T-cell (primary cell): ENCODE data around the gene SLC8A3. TPM values are rescaled to one million over a fixed set of nuclear protein-coding genes. Genes with fewer than 3 reads are reported as not detected.

Source experiments
- ATAC-seq, 4 experiments: fragments of 200-7000 bp in 3 of 4; fragments of 150-1000 bp in 1 of 4; cut with Tn5 transposase; replicated peaks in 1 of 4; 1 replicate in 3 of 4; 2 replicates in 1 of 4; pipeline ENCODE4 v1.10.0; 2021; ENCODE audit warnings: moderate library complexity in 3 of 4, mild to moderate bottlenecking in 2 of 4, moderate number of reproducible peaks in 1 of 4
- CTCF ChIA-PET, 2 donors: fragments of 300-600 bp; sonication (Branson Sonifier 250); formaldehyde crosslinking; loops; one replicate each; lab custom pipeline; 2022; ENCODE audit warnings: antibody characterized with exemption in 2 of 2; lab: Charles Lee
- POLR2A ChIA-PET, 2 donors: fragments of 300-600 bp; sonication (Branson Sonifier 250); formaldehyde crosslinking; loops; one replicate each; lab custom pipeline; 2022; ENCODE audit warnings: antibody characterized with exemption in 2 of 2; lab: Charles Lee
- DNase-seq, 35 experiments: peaks; one replicate each; pipeline versions ENCODE4 v3.0.0 to v3.0.0-alpha.2; 2013 to 2023
- H3K27ac ChIP-seq: one replicate; pipeline ENCODE4 v1.5.1; 2013; ENCODE audit warnings: low read length
- H3K27me3 ChIP-seq, 2 experiments: replicated peaks in 1 of 2; 1 replicate in 1 of 2; 2 replicates in 1 of 2; pipeline versions ENCODE4 v1.6.1 to v1.7.0; 2013; ENCODE audit warnings: low read length in 1 of 2, mixed read lengths in 1 of 2; ENCODE audit not compliant: control insufficient read depth in 2 of 2, insufficient read depth in 2 of 2; ENCODE audit errors: extremely low read depth in 1 of 2
- H3K36me3 ChIP-seq, 2 donors: 1 replicate in 1 of 2; 2 replicates in 1 of 2; pipeline versions ENCODE4 v1.6.1 to v1.7.0; 2013; ENCODE audit warnings: low read length in 1 of 2; ENCODE audit not compliant: control insufficient read depth in 2 of 2, insufficient read depth in 1 of 2; ENCODE audit errors: extremely low read depth in 1 of 2
- H3K4me1 ChIP-seq, 2 experiments: 1 replicate in 1 of 2; 2 replicates in 1 of 2; pipeline versions ENCODE4 v1.6.1 to v1.7.0; 2013; ENCODE audit warnings: low read length in 2 of 2, mixed read lengths in 1 of 2; ENCODE audit not compliant: insufficient read depth in 2 of 2, control insufficient read depth in 1 of 2; ENCODE audit errors: extremely low read depth in 1 of 2
- H3K4me3 ChIP-seq, 2 donors: 1 replicate in 1 of 2; 2 replicates in 1 of 2; pipeline versions ENCODE4 v1.5.1 to v1.7.0; 2013; ENCODE audit warnings: mild to moderate bottlenecking in 2 of 2, low read length in 1 of 2, moderate library complexity in 1 of 2; ENCODE audit not compliant: control insufficient read depth in 1 of 2; ENCODE audit errors: extremely low read depth in 1 of 2
- H3K9me3 ChIP-seq: 2 replicates; pipeline ENCODE4 v1.7.0; 2013
- H3K27ac Mint-ChIP-seq, 2 donors: one replicate each; pipeline ENCODE4 v1.8.0; 2020 to 2021; ENCODE audit warnings: mild to moderate bottlenecking in 2 of 2, mixed read lengths in 2 of 2
- H3K27me3 Mint-ChIP-seq, 2 donors: one replicate each; pipeline ENCODE4 v1.8.0; 2021 to 2022; ENCODE audit warnings: mixed read lengths in 2 of 2
- H3K36me3 Mint-ChIP-seq: one replicate; pipeline ENCODE4 v1.8.0; 2021; ENCODE audit warnings: mixed read lengths
- H3K4me1 Mint-ChIP-seq, 3 donors: one replicate each; pipeline ENCODE4 v1.8.0; 2020 to 2022; ENCODE audit warnings: mixed read lengths in 3 of 3, mild to moderate bottlenecking in 1 of 3
- H3K4me3 Mint-ChIP-seq, 3 donors: one replicate each; pipeline ENCODE4 v1.8.0; 2020 to 2022; ENCODE audit warnings: mild to moderate bottlenecking in 3 of 3, mixed read lengths in 3 of 3, moderate library complexity in 3 of 3
- H3K9me3 Mint-ChIP-seq, 3 donors: one replicate each; pipeline ENCODE4 v1.8.0; 2020 to 2022; ENCODE audit warnings: mixed read lengths in 3 of 3
- WGBS: methylation state at CpG from one replicate; pipeline ENCODE4 v1.1.5; 2013; ENCODE audit warnings: missing lambda C conversion rate; ENCODE audit not compliant: insufficient coverage; 5-methylcytosine and 5-hydroxymethylcytosine counted together
- total RNA-seq, 35 experiments: library from RNA in 6 of 35; stranded (reverse) in 6 of 35; fragments of 120-200 nt in 1 of 35; gene quantifications; one replicate each; pipeline versions ENCODE4 v1.2.1 to v1.2.4 and lab custom pipeline; 2013 to 2026

Gene SLC8A3
- total RNA-seq, 5 donors from 2014 or later (not counting 1 experiment from before 2014, with no cell fraction given) = 0.06 to 0.21 (median 0.10) TPM; not detected in 2

DNA sequence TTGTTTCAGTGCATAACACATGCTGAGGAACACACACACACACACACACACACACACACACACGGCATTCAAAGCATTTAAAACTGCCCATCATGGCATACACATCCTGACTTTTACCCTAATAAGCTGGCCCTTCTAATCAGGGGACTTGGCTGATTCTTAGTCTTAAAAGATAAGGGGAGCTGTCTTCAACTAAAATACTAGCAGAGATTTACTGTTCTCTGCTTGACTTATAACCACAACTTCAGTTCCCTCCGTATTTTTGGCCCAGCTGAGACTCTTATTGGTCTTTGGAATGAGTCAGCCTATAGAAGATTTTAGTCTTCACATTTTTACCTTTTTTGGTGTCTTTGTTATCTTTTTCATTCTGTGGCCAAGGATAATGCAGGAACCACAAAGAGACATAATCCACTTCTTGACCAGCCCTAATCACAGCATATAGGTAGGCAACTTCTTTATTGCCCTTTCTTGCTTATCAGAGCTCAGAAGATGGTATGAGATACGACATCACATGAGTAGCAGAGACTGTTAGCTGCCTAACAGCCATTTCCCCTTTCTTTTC, 25.1 kb upstream of the SLC8A3 start:
- WGBS = 20% methylated on average over 1 of the region's 3 CpGs
- DNase-seq = no peak
- no peaks in the 10 kb centered on the region for H3K4me1 Mint-ChIP-seq
- no peak for ATAC-seq
- H3K4me3 Mint-ChIP-seq = no peak overlapping the region
- H3K27ac Mint-ChIP-seq = no peak overlapping the region
- ChIA-PET POLR2A (interaction anchor here in 1 of 2 donors (0.6 kb wide), 1 partner anchor 1942 kb away, joined by 4 read pairs; no protein-coding TSS in a partner anchor), CTCF (interaction anchor here in 1 of 2 donors (0.9 kb wide), 1 partner anchor 8 kb away, joined by 3 read pairs; no protein-coding TSS in a partner anchor)
- H3K36me3 Mint-ChIP-seq = no peaks in the 10 kb centered on the region
- peaks cover 18 to 32% of the 10 kb centered on the region in 2 donors for H3K27me3 Mint-ChIP-seq
- peaks cover 0 to 2% of the 10 kb centered on the region in 2 experiments for H3K27me3 ChIP-seq
- no peaks in the 10 kb centered on the region for H3K9me3 Mint-ChIP-seq
- no peaks in the 10 kb centered on the region for H3K9me3 ChIP-seq
- H3K36me3 ChIP-seq = no peaks in the 10 kb centered on the region
- no peak overlapping the region for H3K4me3 ChIP-seq
- no peak overlapping the region for H3K27ac ChIP-seq
- no peaks in the 10 kb centered on the region for H3K4me1 ChIP-seq

DNA sequence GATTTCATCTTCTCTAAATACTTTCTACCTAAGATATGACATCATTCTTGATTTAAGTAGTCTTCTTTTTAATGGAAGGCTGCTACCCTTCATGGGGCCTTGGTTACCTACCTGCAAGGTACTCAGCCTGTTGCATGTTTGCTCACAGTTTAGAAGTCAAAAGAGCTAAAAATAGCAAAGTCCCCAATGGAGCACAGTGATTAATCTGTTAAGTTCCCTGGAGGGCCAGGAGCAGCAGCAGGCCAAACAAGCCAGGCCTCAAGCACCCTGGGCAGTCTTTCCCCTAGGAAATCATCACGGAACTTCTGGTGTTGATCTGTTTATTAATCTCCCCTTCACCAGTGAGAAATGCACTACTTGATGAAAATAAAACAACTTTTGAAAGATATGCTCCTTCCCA, 24.0 kb upstream of the SLC8A3 start:
- Mint-ChIP-seq H3K36me3 (no peaks in the 10 kb centered on the region), H3K27me3 (peaks cover 14 to 35% of the 10 kb centered on the region in 2 donors), H3K4me1 (no peaks in the 10 kb centered on the region), H3K9me3 (no peaks in the 10 kb centered on the region), H3K27ac (no peak overlapping the region), H3K4me3 (no peak overlapping the region)
- Histone ChIP-seq H3K36me3 (no peaks in the 10 kb centered on the region), H3K27me3 (no peaks in the 10 kb centered on the region), H3K4me1 (no peaks in the 10 kb centered on the region), H3K27ac (no peak overlapping the region), H3K4me3 (no peak overlapping the region), H3K9me3 (no peaks in the 10 kb centered on the region)
- ChIA-PET CTCF (interaction anchor here in 1 of 2 donors (0.9 kb wide), 1 partner anchor 9 kb away, joined by 3 read pairs; no protein-coding TSS in a partner anchor), POLR2A (no interaction called here)
- no peak for DNase-seq
- ATAC-seq = no peak
- WGBS = no CpG with 5 or more reads among the region's 1 CpG

DNA sequence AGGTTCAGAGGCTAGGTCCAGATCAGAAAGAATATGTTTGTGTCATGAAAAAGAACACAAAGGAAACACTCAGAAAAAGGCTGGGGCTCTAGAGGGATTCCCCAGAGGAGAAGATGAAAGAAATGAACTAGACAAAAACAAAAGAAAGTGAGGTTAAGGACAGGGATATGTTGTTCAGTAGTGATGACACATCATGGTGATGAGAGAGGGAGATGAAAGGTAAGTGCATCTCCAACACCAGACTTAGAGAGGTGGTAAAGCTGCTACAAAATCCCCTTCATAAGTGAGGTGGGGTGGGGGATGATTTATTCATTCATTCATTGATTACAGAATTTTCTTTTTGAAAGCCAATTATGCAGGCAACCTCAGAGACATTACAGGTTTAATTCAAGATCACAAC, 19.6 kb upstream of the SLC8A3 start:
- Histone ChIP-seq H3K27me3 (peaks cover 0 to 13% of the 10 kb centered on the region in 2 experiments), H3K4me3 (no peak overlapping the region), H3K4me1 (no peaks in the 10 kb centered on the region), H3K27ac (no peak overlapping the region), H3K36me3 (no peaks in the 10 kb centered on the region), H3K9me3 (no peaks in the 10 kb centered on the region)
- no peak overlapping the region for H3K27ac Mint-ChIP-seq
- H3K27me3 Mint-ChIP-seq = peaks cover 26 to 31% of the 10 kb centered on the region in 2 donors
- no peaks in the 10 kb centered on the region for H3K4me1 Mint-ChIP-seq
- ATAC-seq (no peak), DNase-seq (no peak)
- CTCF ChIA-PET = no interaction called here
- H3K4me3 Mint-ChIP-seq = no peak overlapping the region
- H3K9me3 Mint-ChIP-seq = no peaks in the 10 kb centered on the region
- POLR2A ChIA-PET = no interaction called here
- H3K36me3 Mint-ChIP-seq = no peaks in the 10 kb centered on the region

DNA sequence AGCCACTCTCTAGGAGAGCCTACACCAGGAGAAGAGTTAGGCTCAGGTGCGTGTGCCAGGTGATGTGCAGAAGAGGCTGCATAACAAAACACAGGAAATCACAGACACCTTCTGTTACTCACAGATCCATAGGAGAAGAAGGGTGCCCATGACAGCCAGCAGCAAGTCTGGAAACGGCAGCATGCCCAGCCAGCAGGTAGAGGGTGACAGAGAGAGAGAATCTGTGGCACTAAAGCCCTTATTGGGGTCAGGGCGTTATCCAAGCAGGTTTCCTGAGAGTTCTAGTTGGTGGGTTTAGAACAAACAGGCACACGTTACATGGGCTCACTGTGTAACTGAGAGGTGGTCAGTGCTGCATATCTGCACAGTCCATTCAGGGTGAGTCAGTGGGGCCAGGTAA, 14.9 kb upstream of the SLC8A3 start:
- Histone ChIP-seq H3K27me3 (peaks cover 0 to 19% of the 10 kb centered on the region in 2 experiments), H3K36me3 (no peaks in the 10 kb centered on the region), H3K4me1 (no peaks in the 10 kb centered on the region), H3K27ac (no peak overlapping the region), H3K4me3 (no peak overlapping the region), H3K9me3 (no peaks in the 10 kb centered on the region)
- ATAC-seq (no peak), DNase-seq (no peak)
- no peak overlapping the region for H3K27ac Mint-ChIP-seq
- H3K27me3 Mint-ChIP-seq = peaks cover 35 to 37% of the 10 kb centered on the region in 2 donors
- 83% methylated on average over 3 of the region's 4 CpGs for WGBS
- no peaks in the 10 kb centered on the region for H3K36me3 Mint-ChIP-seq
- H3K4me1 Mint-ChIP-seq = no peaks in the 10 kb centered on the region
- ChIA-PET CTCF (no interaction called here), POLR2A (no interaction called here)
- H3K9me3 Mint-ChIP-seq = no peaks in the 10 kb centered on the region
- H3K4me3 Mint-ChIP-seq = no peak overlapping the region

DNA sequence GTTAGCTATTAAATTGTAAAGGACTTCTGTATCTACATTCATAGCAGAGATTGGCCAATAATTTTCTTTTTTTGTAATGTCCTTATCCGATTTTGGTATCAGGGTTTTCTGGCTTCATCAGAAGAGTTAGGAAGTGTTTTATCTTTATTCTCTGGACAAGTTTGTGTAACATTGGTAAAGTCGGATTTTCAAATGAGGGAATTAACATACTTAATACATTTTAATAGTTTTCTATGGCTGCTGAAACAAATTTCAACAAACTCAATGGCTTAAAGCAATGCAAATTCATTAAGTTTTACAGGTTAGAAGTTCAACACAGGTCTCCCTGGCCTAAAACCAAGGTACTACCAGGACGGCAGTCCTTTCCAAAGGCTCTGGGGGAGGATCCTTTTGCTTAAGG, 13.2 kb upstream of the SLC8A3 start:
- Mint-ChIP-seq H3K4me3 (no peak overlapping the region), H3K27me3 (peaks cover 36 to 41% of the 10 kb centered on the region in 2 donors), H3K36me3 (no peaks in the 10 kb centered on the region), H3K9me3 (no peaks in the 10 kb centered on the region), H3K4me1 (no peaks in the 10 kb centered on the region), H3K27ac (no peak overlapping the region)
- no peaks in the 10 kb centered on the region for H3K4me1 ChIP-seq
- CTCF ChIA-PET = no interaction called here
- H3K27me3 ChIP-seq = peaks cover 0 to 19% of the 10 kb centered on the region in 2 experiments
- H3K9me3 ChIP-seq = no peaks in the 10 kb centered on the region
- POLR2A ChIA-PET = no interaction called here
- no peak overlapping the region for H3K27ac ChIP-seq
- WGBS = no CpG with 5 or more reads among the region's 3 CpGs
- H3K4me3 ChIP-seq = no peak overlapping the region
- no peak for ATAC-seq
- H3K36me3 ChIP-seq = no peaks in the 10 kb centered on the region
- DNase-seq = no peak

DNA sequence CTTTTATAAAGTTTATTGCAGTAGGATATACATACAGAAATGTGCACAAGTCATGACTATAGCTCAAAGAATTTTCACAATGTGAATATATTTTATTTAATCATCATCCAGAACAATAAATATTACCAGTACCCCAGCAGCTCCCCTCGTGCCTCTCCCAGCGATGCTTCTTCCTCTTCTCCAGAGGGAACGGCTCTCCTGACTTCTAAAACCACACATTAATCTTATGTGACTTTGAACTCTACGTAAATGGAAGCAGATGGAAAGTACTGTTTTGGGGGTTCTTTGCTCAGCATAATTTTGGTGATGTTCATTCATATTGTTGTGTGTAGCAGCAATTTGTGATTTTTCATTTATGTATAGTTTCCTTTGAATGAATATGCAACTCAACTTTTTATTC, 4.6 kb upstream of the SLC8A3 start:
- Histone ChIP-seq H3K4me3 (no peak overlapping the region), H3K27me3 (peaks cover 0 to 23% of the 10 kb centered on the region in 2 experiments), H3K4me1 (peaks cover 0 to 12% of the 10 kb centered on the region in 2 experiments), H3K9me3 (no peaks in the 10 kb centered on the region), H3K27ac (no peak overlapping the region), H3K36me3 (no peaks in the 10 kb centered on the region)
- POLR2A ChIA-PET = no interaction called here
- peaks cover 7 to 10% (median 10%) of the 10 kb centered on the region in 3 donors for H3K4me1 Mint-ChIP-seq
- no peak overlapping the region for H3K4me3 Mint-ChIP-seq
- H3K36me3 Mint-ChIP-seq = no peaks in the 10 kb centered on the region
- H3K27me3 Mint-ChIP-seq = peaks cover 62 to 67% of the 10 kb centered on the region in 2 donors
- H3K27ac Mint-ChIP-seq = no peak overlapping the region
- CTCF ChIA-PET = no interaction called here
- ATAC-seq (no peak), DNase-seq (no peak)
- WGBS = no CpG with 5 or more reads among the region's 4 CpGs
- peaks cover 0 to 20% (median 12%) of the 10 kb centered on the region in 3 donors for H3K9me3 Mint-ChIP-seq
